HepG2 (cell line): ENCODE measurements around the gene LHX5. TPM values are rescaled to one million over a fixed set of nuclear protein-coding genes. Genes with fewer than 3 reads are reported as not detected.
A peak's percentile ranks its signal among the peaks of the same experiment; 100 is the strongest.

Experiments
- HOXD1 ChIP-seq: sonication (generic); formaldehyde crosslinking; IDR thresholded peaks from 2 replicates; pipeline ENCODE4 v1.5.0; 2020; ENCODE audit warnings: missing genetic modification reagents
- LBX2 ChIP-seq: sonication (generic); formaldehyde crosslinking; IDR thresholded peaks from 2 replicates; pipeline ENCODE4 v1.5.0; 2020; ENCODE audit warnings: missing genetic modification reagents, mild to moderate bottlenecking, borderline replicate concordance
- MED1 ChIP-seq: sonication (generic); formaldehyde crosslinking; IDR thresholded peaks from 2 replicates; pipeline ENCODE4 v1.4.0; 2020; ENCODE audit warnings: missing genetic modification reagents
- PAXIP1 ChIP-seq: sonication (generic); formaldehyde crosslinking; conservative IDR thresholded peaks from 2 replicates; pipeline ENCODE4 v1.4.0; 2020; ENCODE audit warnings: mild to moderate bottlenecking, missing genetic modification reagents, moderate library complexity
- SKIL ChIP-seq: sonication (generic); formaldehyde crosslinking; IDR thresholded peaks from 2 replicates; pipeline ENCODE4 v1.8.0; 2022; ENCODE audit warnings: missing genetic modification reagents, mild to moderate bottlenecking, moderate library complexity, borderline replicate concordance
- SNAPC2 ChIP-seq: sonication (generic); formaldehyde crosslinking; IDR thresholded peaks from 2 replicates; pipeline ENCODE4 v1.8.1; 2022; ENCODE audit warnings: mild to moderate bottlenecking, missing genetic modification reagents
- TFAP4 ChIP-seq: sonication (generic); IDR thresholded peaks from 2 replicates; pipeline ENCODE4 v1.6.1; 2016; ENCODE audit warnings: low read depth, borderline replicate concordance
- USF2 ChIP-seq, 2 experiments: sonication (generic) in 1 of 2; formaldehyde crosslinking in 1 of 2; IDR thresholded peaks; 2 replicates each; pipeline versions ENCODE4 v1.5.1 to v1.6.1; 2011 to 2020; ENCODE audit warnings: borderline replicate concordance in 1 of 2, low read depth in 1 of 2, low read length in 1 of 2, mild to moderate bottlenecking in 1 of 2, missing genetic modification reagents in 1 of 2, moderate library complexity in 1 of 2
- ZBTB37 ChIP-seq: sonication (generic); formaldehyde crosslinking; IDR thresholded peaks from 2 replicates; pipeline ENCODE4 v1.4.0; 2020; ENCODE audit warnings: mild to moderate bottlenecking, missing genetic modification reagents
- ZNF691 ChIP-seq: sonication (generic); formaldehyde crosslinking; IDR thresholded peaks from 2 replicates; pipeline ENCODE4 v1.4.0; 2020; ENCODE audit warnings: missing genetic modification reagents, low read depth, mild to moderate bottlenecking, borderline replicate concordance
- ZNF800 ChIP-seq: sonication (generic); formaldehyde crosslinking; IDR thresholded peaks from 2 replicates; pipeline ENCODE4 v1.4.0; 2020; ENCODE audit warnings: missing genetic modification reagents
- ZZZ3 ChIP-seq: sonication (generic); formaldehyde crosslinking; IDR thresholded peaks from 2 replicates; pipeline ENCODE4 v1.4.0; 2020; ENCODE audit warnings: missing genetic modification reagents, mild to moderate bottlenecking, borderline replicate concordance
- polyA plus RNA-seq, 8 experiments: library from polyadenylated mRNA; depleted of rRNA in 3 of 8; stranded (reverse) in 7 of 8; unstranded in 1 of 8; fragments of >200 nt; fragmentation: Illumina TruSeq in 4 of 8; extraction: Trizol in 4 of 8; gene quantifications; 2 replicates each; pipeline versions ENCODE4 v1.2.1 to v1.2.3, GENCODE V29; 2011 to 2016; ENCODE audit warnings: low read depth in 4 of 8, missing spikeins in 1 of 8, mixed read lengths in 1 of 8; ENCODE audit not compliant: insufficient read depth in 1 of 8
- total RNA-seq, 5 experiments: library from RNA; depleted of rRNA; stranded (reverse); fragments of >200 nt; fragmentation: Illumina TruSeq; extraction: Trizol; gene quantifications; 2 replicates each; pipeline ENCODE4 v1.2.3, GENCODE V29; 2016; ENCODE audit warnings: low read depth in 1 of 5

The LHX5 gene
- total and polyA plus RNA-seq, 2 of the 13 experiments (the other 11 are each of a cell fraction or from before 2014, with no cell fraction given), result not detected

GRCh38 chr12:113418213-113418879, 53.3 kb downstream of the LHX5 start (continued):
- TF ChIP-seq SNAPC2 (CRISPR knock-in tag) (no peak), MED1 (CRISPR knock-in tag) (peak; percentile 48; the same call in 1 of the 2 replicates), USF2 (IDR thresholded peaks at IDR 0.05; ENCODE audit: low read depth, low read length) (no peak), USF2 (CRISPR knock-in tag; IDR thresholded peaks at IDR 0.05; ENCODE audit: borderline replicate concordance) (peak; percentile 20; the same call in 1 of the 2 replicates), HOXD1 (CRISPR knock-in tag) (no peak), SKIL (CRISPR knock-in tag) (0 out of 2 replicates have a peak, but pooled peaks have one; percentile 13), LBX2 (CRISPR knock-in tag) (no peak), ZBTB37 (CRISPR knock-in tag) (no peak), TFAP4 (no peak), PAXIP1 (peak; percentile 63), ZNF691 (CRISPR knock-in tag) (no peak), ZZZ3 (no peak), ZNF800 (0 out of 2 replicates have a peak, but pooled peaks have one; percentile 28)
